Subcutaneous abdominal adipose tissue (tissue), 5 donors: Measurements from ENCODE around the gene EXOSC5.

ENCODE experiments used
- H3K27ac ChIP-seq: one replicate; pipeline ENCODE4 v1.7.0; 2013; ENCODE audit warnings: low read depth, mild to moderate bottlenecking, inconsistent platforms, low read length, moderate library complexity
- H3K27me3 ChIP-seq, 5 donors: one replicate each; pipeline ENCODE4 v1.7.0; 2013; ENCODE audit warnings: low read length in 5 of 5, inconsistent platforms in 1 of 5; ENCODE audit not compliant: control insufficient read depth in 5 of 5, insufficient read depth in 4 of 5
- H3K36me3 ChIP-seq, 5 donors: one replicate each; pipeline ENCODE4 v1.7.0; 2013; ENCODE audit warnings: low read length in 5 of 5; ENCODE audit not compliant: control insufficient read depth in 5 of 5, insufficient read depth in 5 of 5
- H3K4me1 ChIP-seq, 5 donors: one replicate each; pipeline ENCODE4 v1.7.0; 2013; ENCODE audit warnings: low read length in 5 of 5, mild to moderate bottlenecking in 3 of 5, moderate library complexity in 1 of 5; ENCODE audit not compliant: control insufficient read depth in 5 of 5, insufficient read depth in 5 of 5
- H3K4me3 ChIP-seq, 5 donors: one replicate each; pipeline ENCODE4 v1.7.0; 2013; ENCODE audit warnings: low read length in 5 of 5, low read depth in 1 of 5
- H3K9ac ChIP-seq, 5 donors: one replicate each; pipeline ENCODE4 v1.7.0; 2013; ENCODE audit warnings: low read length in 5 of 5, mild to moderate bottlenecking in 4 of 5, moderate library complexity in 3 of 5
- H3K9me3 ChIP-seq, 5 donors: one replicate each; pipeline ENCODE4 v1.7.0; 2013; ENCODE audit warnings: low read length in 5 of 5; ENCODE audit not compliant: control insufficient read depth in 5 of 5
- donor health status: healthy.
- donor health status: healthy.
- donor health status: healthy.
- donor health status: healthy.
- donor health status: healthy.

The EXOSC5 gene

DNA sequence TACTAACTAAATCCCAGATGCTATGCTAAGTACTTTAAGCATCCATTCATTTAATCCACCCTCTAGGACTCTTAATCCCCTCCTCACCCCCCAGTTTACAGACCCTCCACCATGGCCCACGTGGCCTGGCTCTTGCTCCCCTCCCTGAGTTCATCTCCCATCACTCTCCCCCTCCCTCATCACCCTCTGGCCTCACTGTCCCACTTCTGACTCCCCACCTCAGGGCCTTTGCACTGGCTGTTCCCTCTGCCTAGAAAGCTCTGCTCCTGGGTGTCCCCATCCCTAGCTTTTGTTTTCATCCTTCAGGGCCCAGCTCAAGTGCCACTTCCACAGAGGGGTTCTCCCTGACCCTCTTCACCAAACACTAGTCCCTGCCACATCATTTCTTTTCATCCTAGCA lies 37.4 kb downstream of the EXOSC5 start:
- Histone ChIP-seq H3K9ac (no peak overlapping the region), H3K9me3 (no peaks in the 10 kb centered on the region), H3K4me1 (peaks cover 3 to 41% (median 16%) of the 10 kb centered on the region in 5 donors), H3K27me3 (no peaks in the 10 kb centered on the region), H3K36me3 (no peaks in the 10 kb centered on the region), H3K27ac (no peak overlapping the region), H3K4me3 (no peak overlapping the region)

DNA sequence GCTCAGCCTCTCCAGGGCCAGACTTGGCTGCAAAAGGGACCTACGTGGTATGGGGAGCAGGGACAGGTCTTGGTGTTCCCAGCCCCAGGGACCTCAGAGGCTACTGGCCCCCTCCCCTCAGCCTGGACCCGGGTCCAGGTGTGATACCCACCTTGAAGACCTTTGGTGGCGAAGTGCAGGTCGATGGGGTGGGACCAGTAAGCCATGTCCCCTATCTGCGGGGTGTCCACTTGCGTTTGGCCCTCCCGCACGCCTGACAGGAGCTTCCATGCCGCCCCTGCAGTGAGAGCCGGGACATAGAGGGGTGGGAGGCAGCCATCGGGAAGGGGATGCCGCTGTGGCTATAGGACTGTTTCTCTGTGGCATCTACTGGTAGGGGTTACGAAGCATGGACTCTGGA lies 39.4 kb downstream of the EXOSC5 start:
- H3K4me1 ChIP-seq = peaks cover 0 to 45% (median 14%) of the 10 kb centered on the region in 5 donors
- H3K27ac ChIP-seq = no peak overlapping the region
- H3K9ac ChIP-seq = no peak overlapping the region
- peaks cover 0 to 7% (median 3%) of the 10 kb centered on the region in 5 donors for H3K27me3 ChIP-seq
- H3K36me3 ChIP-seq = no peaks in the 10 kb centered on the region
- H3K4me3 ChIP-seq = no peak overlapping the region
- no peaks in the 10 kb centered on the region for H3K9me3 ChIP-seq

DNA sequence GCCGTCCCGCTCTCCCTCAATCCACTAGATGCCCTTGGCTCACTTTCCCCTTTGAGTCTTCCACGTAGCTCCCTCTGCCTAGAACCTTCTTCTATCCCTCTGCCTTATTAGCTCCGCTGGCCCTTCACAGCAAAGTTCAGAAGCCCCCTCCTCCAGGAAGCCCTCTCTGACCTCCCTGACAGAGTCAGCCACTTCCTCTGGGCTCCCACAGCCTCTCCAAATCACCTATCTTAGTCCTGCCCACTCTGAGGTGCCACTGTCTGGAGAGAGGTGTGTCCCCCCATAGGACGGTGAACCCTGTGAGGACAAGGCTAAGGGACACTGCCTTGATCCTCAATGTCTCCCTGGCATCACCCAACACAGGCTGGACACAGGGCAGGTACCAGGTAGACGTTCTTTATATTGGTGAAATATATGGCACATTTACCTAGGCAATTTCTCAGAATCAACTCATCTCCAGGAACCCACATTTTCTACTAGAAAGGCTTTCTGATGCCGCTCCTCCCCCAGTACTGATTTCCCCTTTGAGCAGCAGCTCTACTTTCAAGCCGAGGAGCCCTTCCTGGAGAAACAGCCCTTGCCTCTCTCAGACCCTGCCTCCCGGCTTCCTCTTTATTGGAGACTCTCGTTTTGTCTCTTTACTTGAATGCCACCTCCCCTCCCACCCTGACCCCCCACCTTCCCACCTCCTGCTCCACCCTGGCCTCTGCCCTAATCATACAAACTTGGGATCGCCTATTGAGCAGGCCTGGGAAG lies 40.0 kb downstream of the EXOSC5 start:
- Histone ChIP-seq H3K27ac (no peak overlapping the region), H3K4me3 (no peak overlapping the region), H3K4me1 (peaks cover 0 to 51% (median 18%) of the 10 kb centered on the region in 5 donors), H3K27me3 (peaks cover 0 to 7% (median 5%) of the 10 kb centered on the region in 5 donors), H3K9ac (no peak overlapping the region), H3K9me3 (no peaks in the 10 kb centered on the region), H3K36me3 (no peaks in the 10 kb centered on the region)

DNA sequence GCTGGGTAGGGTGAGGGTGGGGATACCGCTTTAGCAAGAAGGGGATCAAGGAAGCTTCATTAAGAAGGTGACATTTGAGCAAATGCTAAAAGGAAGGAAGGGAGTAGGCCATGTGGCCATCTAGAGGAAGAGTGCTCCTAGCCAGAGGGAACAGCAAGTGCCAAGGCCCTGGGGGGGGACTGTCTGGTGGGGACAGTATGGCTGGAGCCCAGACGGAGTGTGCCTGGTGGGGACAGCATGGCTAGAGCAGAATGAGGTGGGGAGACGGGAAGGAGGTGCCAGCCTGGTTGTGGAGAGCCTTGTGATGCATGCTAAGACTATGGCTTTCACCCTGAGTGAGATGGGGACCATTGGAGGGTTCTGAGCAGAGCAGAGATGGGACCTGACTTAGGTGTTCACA lies 41.4 kb downstream of the EXOSC5 start:
- Histone ChIP-seq H3K27ac (no peak overlapping the region), H3K27me3 (peaks cover 0 to 17% (median 6%) of the 10 kb centered on the region in 5 donors), H3K9ac (peak overlapping the region in 1 of 5 donors; percentile 12), H3K9me3 (no peaks in the 10 kb centered on the region), H3K36me3 (no peaks in the 10 kb centered on the region), H3K4me1 (peaks cover 0 to 64% (median 31%) of the 10 kb centered on the region in 5 donors), H3K4me3 (no peak overlapping the region)

DNA sequence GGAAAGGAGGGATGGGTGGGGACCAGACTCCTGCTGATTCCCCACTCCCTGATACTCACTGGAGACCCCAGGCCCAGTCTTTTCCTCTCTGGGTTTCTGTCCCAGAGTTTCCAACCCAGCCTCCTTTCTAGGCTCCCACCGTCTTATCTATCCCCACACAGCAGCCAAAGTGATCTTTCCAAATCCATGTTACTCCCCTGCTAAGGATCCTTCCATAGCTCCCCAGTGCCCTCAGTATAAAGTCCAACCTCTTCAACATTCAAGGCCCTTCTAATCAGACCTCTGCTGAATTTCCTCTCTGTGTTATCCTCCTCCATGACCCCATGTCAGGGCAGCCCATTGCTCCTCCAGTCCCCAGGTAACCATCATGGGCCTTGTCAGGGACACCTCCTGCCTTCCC lies 42.1 kb downstream of the EXOSC5 start:
- Histone ChIP-seq H3K9me3 (no peaks in the 10 kb centered on the region), H3K27me3 (peaks cover 0 to 18% (median 6%) of the 10 kb centered on the region in 5 donors), H3K36me3 (no peaks in the 10 kb centered on the region), H3K4me1 (peaks cover 0 to 71% (median 37%) of the 10 kb centered on the region in 5 donors), H3K27ac (no peak overlapping the region), H3K4me3 (no peak overlapping the region), H3K9ac (no peak overlapping the region)

DNA sequence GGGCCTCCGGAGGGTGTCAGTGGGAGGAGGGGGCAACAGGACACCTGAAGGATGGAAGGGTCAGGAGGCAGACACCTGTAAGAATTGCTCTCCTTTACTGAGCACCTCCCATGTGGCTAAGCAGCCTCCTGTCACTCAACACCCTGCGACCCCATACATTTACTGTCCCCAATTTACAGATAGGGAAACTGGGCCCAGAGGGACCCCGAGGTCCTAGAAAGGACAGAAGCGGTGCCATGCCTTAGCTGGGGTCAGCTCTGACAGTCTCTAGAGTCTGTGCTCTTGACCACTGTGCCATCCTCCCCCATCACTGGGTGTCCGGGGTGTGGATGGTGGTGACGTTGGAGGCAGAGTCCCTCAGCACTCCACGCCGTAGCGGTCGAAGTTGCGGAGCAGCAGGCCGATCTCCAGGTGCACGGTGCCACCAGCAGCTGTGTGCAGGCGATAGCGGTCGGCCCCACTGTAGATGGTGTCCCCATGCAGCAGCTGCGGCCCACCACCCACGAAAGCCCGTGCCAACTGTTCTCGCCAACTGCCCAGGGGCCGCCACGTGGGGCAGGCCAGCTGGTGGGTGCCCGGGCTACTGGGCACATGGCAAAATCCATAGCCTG lies 42.7 kb downstream of the EXOSC5 start:
- Histone ChIP-seq H3K9me3 (no peaks in the 10 kb centered on the region), H3K36me3 (no peaks in the 10 kb centered on the region), H3K27ac (peak overlapping the region; percentile 71), H3K9ac (peak overlapping the region in 1 of 5 donors; percentile 56), H3K4me1 (peaks cover 0 to 77% (median 42%) of the 10 kb centered on the region in 5 donors), H3K4me3 (peak overlapping the region; percentile 34 to 89 (median 40)), H3K27me3 (peaks cover 0 to 18% (median 6%) of the 10 kb centered on the region in 5 donors)

DNA sequence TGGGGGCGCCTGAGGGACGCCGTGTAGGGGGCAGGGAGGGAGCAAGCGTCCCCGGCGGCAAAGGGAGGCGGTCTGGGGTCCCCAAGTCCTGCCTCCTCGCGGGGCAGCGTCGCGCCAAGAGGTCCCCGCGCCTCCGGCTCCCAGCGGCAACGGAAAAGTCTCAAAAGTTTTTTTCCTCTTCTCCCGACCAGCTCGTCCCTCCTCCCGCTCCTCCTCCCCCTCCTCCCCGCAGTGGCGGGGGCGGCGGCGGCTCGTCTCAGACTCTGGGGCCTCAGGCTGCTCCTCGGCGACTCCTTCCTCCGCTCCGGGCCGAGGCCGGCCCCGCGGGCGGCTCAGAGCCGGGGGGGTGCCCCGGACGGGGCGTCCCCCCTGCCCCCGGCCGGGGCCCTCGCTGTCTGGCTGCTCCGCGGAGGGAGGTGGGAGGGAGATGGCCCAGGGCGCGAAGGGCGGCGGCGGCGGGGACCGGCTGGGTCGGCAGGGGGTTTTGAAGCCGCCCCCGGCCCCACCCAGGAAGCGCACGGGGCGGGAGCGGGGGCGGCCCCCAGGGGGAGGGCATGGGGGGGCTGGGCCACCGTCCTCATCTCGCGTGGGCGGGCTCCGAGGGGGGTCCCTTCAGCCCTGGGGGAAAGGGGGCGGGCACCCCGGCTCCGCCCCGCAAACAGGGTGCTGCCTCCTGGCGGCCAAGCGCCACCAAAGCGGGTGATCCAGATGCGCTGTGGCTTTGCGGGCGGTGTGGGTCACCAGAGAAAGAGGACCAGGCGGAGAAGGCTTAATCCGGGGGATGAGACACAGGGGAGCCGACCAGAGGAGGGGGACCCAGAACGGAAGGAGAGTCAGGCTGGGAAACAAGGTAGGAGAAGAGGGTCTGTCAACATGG lies 43.5 kb downstream of the EXOSC5 start, which contains the start of gene TGFB1:
TSS of gene TGFB1 (minus strand) at position 457 of the 877 bp plus-strand sequence. CDS start 878 bp downstream, outside the sequence.
- H3K27me3 ChIP-seq = peaks cover 0 to 18% (median 6%) of the 10 kb centered on the region in 5 donors
- H3K9ac ChIP-seq = peak within 1 kb of the TSS in 4 of 5 donors; percentile 9 to 80 (median 78)
- peaks cover 4 to 85% (median 42%) of the 10 kb centered on the region in 5 donors for H3K4me1 ChIP-seq
- no peaks in the 10 kb centered on the region for H3K36me3 ChIP-seq
- peak within 1 kb of the TSS; percentile 69 to 89 (median 78) for H3K4me3 ChIP-seq
- peak within 1 kb of the TSS; percentile 71 for H3K27ac ChIP-seq
- H3K9me3 ChIP-seq = no peaks in the 10 kb centered on the region

DNA sequence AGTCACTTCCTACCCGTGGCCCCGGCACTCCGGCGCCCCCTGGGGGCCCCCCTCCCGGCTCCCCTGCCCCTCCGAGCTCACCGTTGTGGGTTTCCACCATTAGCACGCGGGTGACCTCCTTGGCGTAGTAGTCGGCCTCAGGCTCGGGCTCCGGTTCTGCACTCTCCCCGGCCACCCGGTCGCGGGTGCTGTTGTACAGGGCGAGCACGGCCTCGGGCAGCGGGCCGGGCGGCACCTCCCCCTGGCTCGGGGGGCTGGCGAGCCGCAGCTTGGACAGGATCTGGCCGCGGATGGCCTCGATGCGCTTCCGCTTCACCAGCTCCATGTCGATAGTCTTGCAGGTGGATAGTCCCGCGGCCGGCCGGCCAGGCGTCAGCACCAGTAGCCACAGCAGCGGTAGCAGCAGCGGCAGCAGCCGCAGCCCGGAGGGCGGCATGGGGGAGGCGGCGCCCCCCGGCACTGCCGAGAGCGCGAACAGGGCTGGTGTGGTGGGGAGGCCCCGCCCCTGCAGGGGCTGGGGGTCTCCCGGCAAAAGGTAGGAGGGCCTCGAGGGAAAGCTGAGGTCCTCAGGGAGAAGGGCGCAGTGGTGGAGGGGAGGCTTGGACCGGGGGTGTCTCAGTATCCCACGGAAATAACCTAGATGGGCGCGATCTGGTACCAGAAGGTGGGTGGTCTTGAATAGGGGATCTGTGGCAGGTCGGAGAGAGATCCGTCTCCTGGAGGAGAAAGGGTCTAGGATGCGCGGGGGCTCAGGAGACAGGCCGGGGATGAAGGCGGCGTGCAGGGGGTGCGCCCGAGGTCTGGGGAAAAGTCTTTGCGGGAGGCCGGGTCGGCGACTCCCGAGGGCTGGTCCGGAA lies 44.3 kb downstream of the EXOSC5 start:
- H3K9ac ChIP-seq = peak overlapping the region in 4 of 5 donors; percentile 9 to 80 (median 78)
- H3K36me3 ChIP-seq = peaks cover 0 to 4% (median 2%) of the 10 kb centered on the region in 5 donors
- peaks cover 4 to 81% (median 42%) of the 10 kb centered on the region in 5 donors for H3K4me1 ChIP-seq
- H3K27ac ChIP-seq = peak overlapping the region; percentile 71
- peaks cover 0 to 18% (median 6%) of the 10 kb centered on the region in 5 donors for H3K27me3 ChIP-seq
- H3K9me3 ChIP-seq = no peaks in the 10 kb centered on the region
- H3K4me3 ChIP-seq = peak overlapping the region; percentile 69 to 89 (median 83)

DNA sequence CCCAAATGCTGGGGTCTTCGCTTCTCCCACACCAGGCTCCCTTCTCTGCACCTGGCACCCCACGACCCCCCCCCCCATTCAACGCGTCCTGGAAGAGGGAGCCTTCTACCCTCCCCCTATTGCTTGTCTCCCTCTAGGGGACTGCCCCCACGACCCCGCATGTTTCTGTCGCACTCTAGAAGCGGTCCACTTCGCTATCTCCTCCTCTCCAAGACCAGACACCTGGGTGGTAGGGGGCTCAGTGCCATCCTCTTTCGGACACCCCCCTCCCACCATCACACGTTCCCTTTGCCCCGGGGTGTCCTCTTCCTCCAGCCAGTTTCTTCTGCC lies 44.9 kb downstream of the EXOSC5 start:
- H3K27ac ChIP-seq = peak overlapping the region; percentile 71

More for the DNA sequence above, 44.9 kb downstream of the EXOSC5 start:
- peaks cover 4 to 77% (median 42%) of the 10 kb centered on the region in 5 donors for H3K4me1 ChIP-seq
- peak overlapping the region; percentile 69 to 89 (median 83) for H3K4me3 ChIP-seq
- no peaks in the 10 kb centered on the region for H3K9me3 ChIP-seq
- H3K9ac ChIP-seq = peak overlapping the region in 4 of 5 donors; percentile 9 to 80 (median 78)
- H3K36me3 ChIP-seq = peaks cover 0 to 8% (median 2%) of the 10 kb centered on the region in 5 donors
- peaks cover 0 to 18% (median 6%) of the 10 kb centered on the region in 5 donors for H3K27me3 ChIP-seq
